Fibroblast of peridontal ligament (primary cell): Measurements from ENCODE around the gene CHST4.
"Not testable (repeated sequence)": the region's sequence is repeated elsewhere in the genome, so short reads cannot be mapped to it uniquely, and the experiment has no call there.

Source experiments
- DNase-seq: peaks from one replicate; pipeline ENCODE4 v3.0.0-alpha.2; 2010; ENCODE audit errors: extremely low read depth

The CHST4 gene

GRCh38 chr16:71570144-71570543 is 43.9 kb downstream of the CHST4 start:
- no peak for DNase-seq

- no peak for DNase-seq
These were observed 46.4 kb downstream of the CHST4 start for GRCh38 chr16:71572497-71573116.

GRCh38 chr16:71573387-71574094 is 47.3 kb downstream of the CHST4 start:
- no peak for DNase-seq

- no peak for DNase-seq
These were observed 48.5 kb downstream of the CHST4 start for GRCh38 chr16:71574702-71575101.

- DNase-seq = no peak
These were observed 50.7 kb downstream of the CHST4 start, which contains the start of gene TAT for GRCh38 chr16:71576971-71577370. TAT (minus strand) TSS chr16:71577092; CDS start chr16:71576415, 677 bp downstream.

- DNase-seq = not testable (repeated sequence)
These were observed 56.3 kb downstream of the CHST4 start for GRCh38 chr16:71582553-71582848.

GRCh38 chr16:71584543-71585317 is 58.5 kb downstream of the CHST4 start:
- no peak for DNase-seq

- no peak for DNase-seq
These were observed 59.1 kb downstream of the CHST4 start for GRCh38 chr16:71585318-71585703.
